Endothelial cell of umbilical vein (primary cell): ENCODE data around the gene OTUD5.
"Not testable (repeated sequence)": the region's sequence is repeated elsewhere in the genome, so short reads cannot be mapped to it uniquely, and the experiment has no call there.

ENCODE experiments used
- EZH2 ChIP-seq: IDR thresholded peaks from 2 replicates; pipeline ENCODE4 v1.6.1; 2012; ENCODE audit warnings: borderline replicate concordance, low read depth, mild to moderate bottlenecking, moderate library complexity, low read length, inconsistent platforms; ENCODE audit not compliant: severe bottlenecking
- MAX ChIP-seq: IDR thresholded peaks from 2 replicates; pipeline ENCODE4 v1.6.1; 2011; ENCODE audit not compliant: insufficient read depth, insufficient read length
- POLR2A ChIP-seq: IDR thresholded peaks from 2 replicates; pipeline ENCODE4 v1.6.1; 2012; ENCODE audit warnings: low read depth, mild to moderate bottlenecking, control low read depth, low read length
- POLR2AphosphoS5 ChIP-seq: IDR thresholded peaks from 2 replicates; pipeline ENCODE4 v1.6.1; 2012; ENCODE audit warnings: low read depth, mild to moderate bottlenecking, control low read depth, low read length, moderate library complexity; ENCODE audit not compliant: insufficient read depth
- TF ChIP-seq, protein P1 (sequence below), 2 donors: IDR thresholded peaks; 1 replicate in 1 of 2; 2 replicates in 1 of 2; pipeline ENCODE4 v1.5.1; 2011; ENCODE audit warnings: low read length in 2 of 2, mild to moderate bottlenecking in 2 of 2, moderate library complexity in 2 of 2, control low read depth in 1 of 2, inconsistent platforms in 1 of 2, low read depth in 1 of 2; ENCODE audit not compliant: insufficient read depth in 1 of 2; ENCODE audit errors: extremely low read depth in 1 of 2

- TF ChIP-seq, protein P1, sequence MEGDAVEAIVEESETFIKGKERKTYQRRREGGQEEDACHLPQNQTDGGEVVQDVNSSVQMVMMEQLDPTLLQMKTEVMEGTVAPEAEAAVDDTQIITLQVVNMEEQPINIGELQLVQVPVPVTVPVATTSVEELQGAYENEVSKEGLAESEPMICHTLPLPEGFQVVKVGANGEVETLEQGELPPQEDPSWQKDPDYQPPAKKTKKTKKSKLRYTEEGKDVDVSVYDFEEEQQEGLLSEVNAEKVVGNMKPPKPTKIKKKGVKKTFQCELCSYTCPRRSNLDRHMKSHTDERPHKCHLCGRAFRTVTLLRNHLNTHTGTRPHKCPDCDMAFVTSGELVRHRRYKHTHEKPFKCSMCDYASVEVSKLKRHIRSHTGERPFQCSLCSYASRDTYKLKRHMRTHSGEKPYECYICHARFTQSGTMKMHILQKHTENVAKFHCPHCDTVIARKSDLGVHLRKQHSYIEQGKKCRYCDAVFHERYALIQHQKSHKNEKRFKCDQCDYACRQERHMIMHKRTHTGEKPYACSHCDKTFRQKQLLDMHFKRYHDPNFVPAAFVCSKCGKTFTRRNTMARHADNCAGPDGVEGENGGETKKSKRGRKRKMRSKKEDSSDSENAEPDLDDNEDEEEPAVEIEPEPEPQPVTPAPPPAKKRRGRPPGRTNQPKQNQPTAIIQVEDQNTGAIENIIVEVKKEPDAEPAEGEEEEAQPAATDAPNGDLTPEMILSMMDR (IDR thresholded peaks at IDR 0.05; ENCODE audit: extremely low read depth in 1 of 2, insufficient read depth in 1 of 2, low read depth in 1 of 2, low read length in 2 of 2), result not testable (repeated sequence)
- TF ChIP-seq POLR2A, POLR2AphosphoS5, EZH2, MAX: not testable (repeated sequence)
Observed at GRCh38 chrX:48886586-48886985, 70.8 kb downstream of the OTUD5 start.
